ENCODE measurements around the gene ZNF189.
A peak's percentile ranks its signal among the peaks of the same experiment; 100 is the strongest.

The ZNF189 gene

DNA sequence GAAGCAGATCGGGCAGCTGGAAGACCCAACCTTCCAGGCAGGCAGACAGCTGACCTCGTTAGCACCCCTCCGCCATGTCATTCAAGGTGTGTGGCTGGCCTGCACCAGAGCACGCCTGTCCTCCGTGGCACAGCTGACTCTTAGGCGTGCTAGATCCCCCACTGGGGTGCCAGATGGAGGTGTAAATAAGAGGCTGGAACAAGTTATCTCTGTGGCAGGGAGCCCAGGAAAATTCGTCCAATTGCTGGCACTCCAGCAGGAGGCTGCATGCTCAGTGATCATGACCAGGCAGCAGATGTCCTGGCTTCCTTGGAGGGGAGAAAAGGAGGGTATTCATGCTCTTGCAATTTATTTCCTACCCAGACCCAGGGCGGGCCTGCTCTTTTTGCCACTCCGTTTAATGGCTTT lies 44.7 kb downstream of the ZNF189 start:
- Mint-ChIP-seq H3K4me3 (no peak overlapping the region), H3K4me1 (ENCODE audit: low read depth) (no peaks in the 10 kb centered on the region), H3K27me3 (ENCODE audit: low read depth) (peaks cover 25% of the 10 kb centered on the region), H3K9me3 (no peaks in the 10 kb centered on the region), H3K27ac (no peak overlapping the region), H3K36me3 (ENCODE audit: low read depth) (no peaks in the 10 kb centered on the region)

GRCh38 chr9:101445353-101446029 lies 46.8 kb downstream of the ZNF189 start:
- peaks cover 3% of the 10 kb centered on the region for H3K36me3 Mint-ChIP-seq (ENCODE audit: low read depth)
- H3K4me1 Mint-ChIP-seq (ENCODE audit: low read depth): peaks cover 8% of the 10 kb centered on the region
- no peak overlapping the region for H3K27ac Mint-ChIP-seq
- H3K27me3 Mint-ChIP-seq (ENCODE audit: low read depth): peaks cover 43% of the 10 kb centered on the region
- no peak overlapping the region for H3K4me3 Mint-ChIP-seq
- H3K9me3 Mint-ChIP-seq: no peaks in the 10 kb centered on the region

- H3K4me1 Mint-ChIP-seq (ENCODE audit: low read depth): peaks cover 8% of the 10 kb centered on the region
- H3K4me3 Mint-ChIP-seq: no peak overlapping the region
- no peaks in the 10 kb centered on the region for H3K9me3 Mint-ChIP-seq
- H3K27ac Mint-ChIP-seq: no peak overlapping the region
- H3K27me3 Mint-ChIP-seq (ENCODE audit: low read depth): peaks cover 52% of the 10 kb centered on the region
- H3K36me3 Mint-ChIP-seq (ENCODE audit: low read depth): peaks cover 3% of the 10 kb centered on the region
Observed at GRCh38 chr9:101446732-101447131, 48.1 kb downstream of the ZNF189 start.

- H3K27ac Mint-ChIP-seq: no peak overlapping the region
- peaks cover 51% of the 10 kb centered on the region for H3K27me3 Mint-ChIP-seq (ENCODE audit: low read depth)
- H3K4me3 Mint-ChIP-seq: peak overlapping the region; percentile 78
- peaks cover 3% of the 10 kb centered on the region for H3K36me3 Mint-ChIP-seq (ENCODE audit: low read depth)
- H3K4me1 Mint-ChIP-seq (ENCODE audit: low read depth): peaks cover 8% of the 10 kb centered on the region
- peaks cover 7% of the 10 kb centered on the region for H3K9me3 Mint-ChIP-seq
Observed at GRCh38 chr9:101448680-101449070, 50.0 kb downstream of the ZNF189 start.

GRCh38 chr9:101449071-101449721 lies 50.5 kb downstream of the ZNF189 start:
- Mint-ChIP-seq H3K27me3 (ENCODE audit: low read depth) (peaks cover 51% of the 10 kb centered on the region), H3K36me3 (ENCODE audit: low read depth) (peaks cover 3% of the 10 kb centered on the region), H3K4me1 (ENCODE audit: low read depth) (peaks cover 8% of the 10 kb centered on the region), H3K9me3 (peaks cover 7% of the 10 kb centered on the region), H3K4me3 (peak overlapping the region; percentile 78), H3K27ac (no peak overlapping the region)

- Mint-ChIP-seq H3K36me3 (ENCODE audit: low read depth) (peaks cover 3% of the 10 kb centered on the region), H3K9me3 (peaks cover 7% of the 10 kb centered on the region), H3K27me3 (ENCODE audit: low read depth) (peaks cover 44% of the 10 kb centered on the region), H3K4me3 (no peak overlapping the region), H3K4me1 (ENCODE audit: low read depth) (peaks cover 8% of the 10 kb centered on the region), H3K27ac (no peak overlapping the region)
Observed at GRCh38 chr9:101450931-101451330, 52.3 kb downstream of the ZNF189 start.

- Mint-ChIP-seq H3K4me3 (no peak overlapping the region), H3K9me3 (peaks cover 7% of the 10 kb centered on the region), H3K4me1 (ENCODE audit: low read depth) (peaks cover 8% of the 10 kb centered on the region), H3K27me3 (ENCODE audit: low read depth) (peaks cover 39% of the 10 kb centered on the region), H3K27ac (no peak overlapping the region), H3K36me3 (ENCODE audit: low read depth) (peaks cover 3% of the 10 kb centered on the region)
Observed at GRCh38 chr9:101451498-101451897, 52.8 kb downstream of the ZNF189 start.

DNA sequence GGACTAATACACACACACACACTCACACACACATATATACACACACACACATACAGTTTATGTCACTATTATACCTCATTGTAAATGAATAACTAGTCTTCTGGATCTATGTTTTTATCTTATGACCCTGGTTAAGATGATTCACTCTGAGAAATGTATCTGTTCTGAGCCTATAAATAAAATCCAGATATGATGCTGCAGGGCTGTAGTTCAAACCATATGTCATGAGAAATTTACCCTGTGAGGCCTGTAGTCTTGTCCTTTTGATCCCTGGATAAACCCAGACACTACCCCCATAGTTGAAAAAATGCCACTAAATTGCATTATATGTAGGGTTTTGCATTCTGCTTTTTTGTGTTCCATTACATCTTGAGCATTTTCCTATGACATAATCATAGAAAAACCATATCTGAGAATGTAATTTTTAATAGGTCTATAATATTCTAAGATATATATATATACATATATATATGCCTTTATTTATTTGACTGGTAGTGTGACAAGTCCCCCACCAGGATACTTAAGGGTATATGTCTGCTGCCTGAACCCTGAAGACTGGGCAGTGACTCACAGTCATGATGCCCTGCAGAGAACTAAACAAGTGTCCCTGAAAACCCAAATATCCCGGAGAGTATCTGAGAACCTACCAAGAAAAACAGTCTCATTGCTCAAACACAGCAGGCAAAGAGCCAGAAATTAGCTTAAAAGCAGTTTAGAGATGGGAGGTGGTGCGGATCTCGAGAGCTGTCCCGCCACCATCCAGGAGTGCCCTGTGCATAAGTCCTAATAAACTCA lies 55.3 kb downstream of the ZNF189 start:
- Mint-ChIP-seq H3K9me3 (peaks cover 7% of the 10 kb centered on the region), H3K4me1 (ENCODE audit: low read depth) (peaks cover 4% of the 10 kb centered on the region), H3K4me3 (no peak overlapping the region), H3K27ac (no peak overlapping the region), H3K36me3 (ENCODE audit: low read depth) (no peaks in the 10 kb centered on the region), H3K27me3 (ENCODE audit: low read depth) (peaks cover 25% of the 10 kb centered on the region)

DNA sequence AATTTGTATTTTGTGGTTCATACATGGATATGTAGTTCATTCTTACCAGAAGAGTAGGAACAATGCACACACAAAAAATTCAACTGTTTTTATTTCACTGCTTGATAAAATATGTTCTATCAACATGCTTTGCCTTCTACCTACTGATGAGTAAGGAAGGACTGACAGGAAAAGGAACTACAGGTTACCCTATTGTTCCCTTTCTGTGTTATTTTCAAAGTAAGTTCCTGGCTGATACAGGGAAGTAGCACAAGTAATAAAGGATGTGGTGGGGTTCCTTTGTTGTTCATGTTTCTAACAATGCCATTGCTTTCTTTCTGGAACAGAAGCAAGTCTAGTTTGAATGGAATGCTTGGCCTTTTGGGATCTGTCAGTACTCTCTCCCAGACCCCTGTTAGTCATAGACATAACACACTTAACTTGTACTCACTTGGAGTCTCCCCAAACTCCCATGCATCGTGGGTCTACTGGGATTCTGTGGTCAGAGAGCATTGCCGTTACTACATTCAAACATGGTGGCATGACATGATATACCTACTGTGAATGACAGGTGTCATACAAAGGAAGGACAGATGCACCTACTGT lies 57.1 kb downstream of the ZNF189 start:
- Mint-ChIP-seq H3K4me3 (no peak overlapping the region), H3K9me3 (peaks cover 7% of the 10 kb centered on the region), H3K27me3 (ENCODE audit: low read depth) (peaks cover 16% of the 10 kb centered on the region), H3K4me1 (ENCODE audit: low read depth) (no peaks in the 10 kb centered on the region), H3K27ac (no peak overlapping the region), H3K36me3 (ENCODE audit: low read depth) (no peaks in the 10 kb centered on the region)

- Mint-ChIP-seq H3K9me3 (peaks cover 6% of the 10 kb centered on the region), H3K27me3 (ENCODE audit: low read depth) (peaks cover 4% of the 10 kb centered on the region), H3K4me1 (ENCODE audit: low read depth) (no peaks in the 10 kb centered on the region), H3K27ac (no peak overlapping the region), H3K36me3 (ENCODE audit: low read depth) (no peaks in the 10 kb centered on the region), H3K4me3 (no peak overlapping the region)
Observed at GRCh38 chr9:101457003-101457402, 58.4 kb downstream of the ZNF189 start.

GRCh38 chr9:101458963-101459631 lies 60.4 kb downstream of the ZNF189 start:
- H3K4me3 Mint-ChIP-seq: no peak overlapping the region
- H3K4me1 Mint-ChIP-seq (ENCODE audit: low read depth): no peaks in the 10 kb centered on the region
- no peaks in the 10 kb centered on the region for H3K36me3 Mint-ChIP-seq (ENCODE audit: low read depth)
- H3K27ac Mint-ChIP-seq: no peak overlapping the region
- H3K27me3 Mint-ChIP-seq (ENCODE audit: low read depth): peaks cover 12% of the 10 kb centered on the region
- no peaks in the 10 kb centered on the region for H3K9me3 Mint-ChIP-seq
